ENCODE data around the gene PGAP2.

DNA sequence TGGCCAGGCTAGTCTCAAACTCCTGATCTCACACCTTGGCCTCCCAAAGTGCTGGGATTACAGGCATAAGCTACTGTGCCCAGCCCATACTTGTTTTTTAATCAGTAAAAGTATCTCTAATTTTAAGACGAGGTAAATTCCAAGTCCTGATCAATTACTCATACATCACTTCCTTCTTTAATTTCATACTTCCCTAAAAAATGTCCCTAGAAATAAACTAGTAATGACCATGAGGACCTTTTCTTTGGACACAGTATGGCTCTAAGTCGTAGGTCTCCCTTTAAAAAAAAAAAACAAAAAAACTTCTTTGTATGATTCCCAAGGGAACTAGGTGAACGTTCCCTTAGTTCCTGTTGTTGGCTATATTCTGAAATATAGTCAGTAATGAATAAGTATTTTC, 40.8 kb upstream of the PGAP2 start:
- TF ChIP-seq, protein P1, sequence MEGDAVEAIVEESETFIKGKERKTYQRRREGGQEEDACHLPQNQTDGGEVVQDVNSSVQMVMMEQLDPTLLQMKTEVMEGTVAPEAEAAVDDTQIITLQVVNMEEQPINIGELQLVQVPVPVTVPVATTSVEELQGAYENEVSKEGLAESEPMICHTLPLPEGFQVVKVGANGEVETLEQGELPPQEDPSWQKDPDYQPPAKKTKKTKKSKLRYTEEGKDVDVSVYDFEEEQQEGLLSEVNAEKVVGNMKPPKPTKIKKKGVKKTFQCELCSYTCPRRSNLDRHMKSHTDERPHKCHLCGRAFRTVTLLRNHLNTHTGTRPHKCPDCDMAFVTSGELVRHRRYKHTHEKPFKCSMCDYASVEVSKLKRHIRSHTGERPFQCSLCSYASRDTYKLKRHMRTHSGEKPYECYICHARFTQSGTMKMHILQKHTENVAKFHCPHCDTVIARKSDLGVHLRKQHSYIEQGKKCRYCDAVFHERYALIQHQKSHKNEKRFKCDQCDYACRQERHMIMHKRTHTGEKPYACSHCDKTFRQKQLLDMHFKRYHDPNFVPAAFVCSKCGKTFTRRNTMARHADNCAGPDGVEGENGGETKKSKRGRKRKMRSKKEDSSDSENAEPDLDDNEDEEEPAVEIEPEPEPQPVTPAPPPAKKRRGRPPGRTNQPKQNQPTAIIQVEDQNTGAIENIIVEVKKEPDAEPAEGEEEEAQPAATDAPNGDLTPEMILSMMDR (IDR thresholded peaks at IDR 0.05; ENCODE audit: insufficient read depth, low read depth, low read length), result no peak
- TF ChIP-seq EZH2 (IDR thresholded peaks at IDR 0.05; ENCODE audit: insufficient read depth, low read length), result no peak

Data from astrocyte (in vitro differentiated cells and primary cell).